ENCODE data around the gene GPR137C.
"Not testable (repeated sequence)": the region's sequence is repeated elsewhere in the genome, so short reads cannot be mapped to it uniquely, and the experiment has no call there.

Gene GPR137C

GRCh38 chr14:52563120-52563519 lies 10.5 kb downstream of the GPR137C start:
- DNase-seq (ENCODE audit: low read depth in 2 of 2): no peak

- DNase-seq (ENCODE audit: low read depth in 2 of 2): not testable (repeated sequence)
Measured at GRCh38 chr14:52568454-52568853, 15.8 kb downstream of the GPR137C start.

- no peak for DNase-seq (ENCODE audit: low read depth in 2 of 2)
Measured at GRCh38 chr14:52575858-52576257, 23.2 kb downstream of the GPR137C start.

- DNase-seq (ENCODE audit: low read depth in 2 of 2): no peak
Measured at GRCh38 chr14:52583544-52583943, 30.9 kb downstream of the GPR137C start.

GRCh38 chr14:52589646-52590045 lies 37.0 kb downstream of the GPR137C start:
- no peak for DNase-seq (ENCODE audit: low read depth in 2 of 2)

GRCh38 chr14:52590318-52590717 lies 37.7 kb downstream of the GPR137C start:
- no peak for DNase-seq (ENCODE audit: low read depth in 2 of 2)

- no peak for DNase-seq (ENCODE audit: low read depth in 2 of 2)
Measured at GRCh38 chr14:52596320-52596719, 43.7 kb downstream of the GPR137C start.

- DNase-seq (ENCODE audit: low read depth in 2 of 2): no peak
Measured at GRCh38 chr14:52596861-52597260, 44.2 kb downstream of the GPR137C start.

GRCh38 chr14:52598568-52598967 lies 45.9 kb downstream of the GPR137C start:
- no peak for DNase-seq (ENCODE audit: low read depth in 2 of 2)

GRCh38 chr14:52599974-52600373 lies 47.3 kb downstream of the GPR137C start:
- DNase-seq (ENCODE audit: low read depth in 2 of 2): no peak

GRCh38 chr14:52602131-52602530 lies 49.5 kb downstream of the GPR137C start:
- no peak for DNase-seq (ENCODE audit: low read depth in 2 of 2)

GRCh38 chr14:52607061-52607460 lies 54.4 kb downstream of the GPR137C start:
- no peak for DNase-seq (ENCODE audit: low read depth in 2 of 2)

- DNase-seq (ENCODE audit: low read depth in 2 of 2): no peak
Measured at GRCh38 chr14:52609445-52610044, 56.9 kb downstream of the GPR137C start.

GRCh38 chr14:52610187-52610586 lies 57.6 kb downstream of the GPR137C start:
- DNase-seq (ENCODE audit: low read depth in 2 of 2): no peak

- DNase-seq (ENCODE audit: low read depth in 2 of 2): no peak
Measured at GRCh38 chr14:52618602-52619001, 66.0 kb downstream of the GPR137C start.

GRCh38 chr14:52619687-52620086 lies 67.1 kb downstream of the GPR137C start:
- no peak for DNase-seq (ENCODE audit: low read depth in 2 of 2)

- no peak for DNase-seq (ENCODE audit: low read depth in 2 of 2)
Measured at GRCh38 chr14:52640137-52640536, 87.5 kb downstream of the GPR137C start.

GRCh38 chr14:52641745-52642144 lies 89.1 kb downstream of the GPR137C start:
- DNase-seq (ENCODE audit: low read depth in 2 of 2): no peak

GRCh38 chr14:52649511-52649910 lies 96.9 kb downstream of the GPR137C start:
- no peak for DNase-seq (ENCODE audit: low read depth in 2 of 2)

- no peak for DNase-seq (ENCODE audit: low read depth in 2 of 2)
Measured at GRCh38 chr14:52650774-52651173, 98.1 kb downstream of the GPR137C start.

- no peak for DNase-seq (ENCODE audit: low read depth in 2 of 2)
Measured at GRCh38 chr14:52656905-52657304, 104.3 kb downstream of the GPR137C start.

- DNase-seq (ENCODE audit: low read depth in 2 of 2): no peak
Measured at GRCh38 chr14:52660325-52660724, 107.7 kb downstream of the GPR137C start.

- DNase-seq (ENCODE audit: low read depth in 2 of 2): no peak
Measured at GRCh38 chr14:52660832-52661231, 108.2 kb downstream of the GPR137C start.

GRCh38 chr14:52661314-52661713 lies 108.7 kb downstream of the GPR137C start:
- no peak for DNase-seq (ENCODE audit: low read depth in 2 of 2)
